Upper lobe of right lung (tissue), 1 donor: ENCODE data around the gene GCC1. TPM values are rescaled to one million over a fixed set of nuclear protein-coding genes. Genes with fewer than 3 reads are reported as not detected.

Experiments used
- ATAC-seq: fragments of 200-7000 bp; cut with Tn5 transposase; one replicate; pipeline ENCODE4 v1.9.1; 2020; ENCODE audit warnings: mild to moderate bottlenecking, moderate library complexity
- DNase-seq: peaks from one replicate; pipeline ENCODE4 v3.0.0-alpha.2; 2020
- H3K27ac ChIP-seq: fragments of 200-600 bp; one replicate; pipeline ENCODE4 v1.8.0; 2022
- H3K27me3 ChIP-seq: fragments of 200-600 bp; one replicate; pipeline ENCODE4 v1.8.0; 2022; ENCODE audit warnings: mild to moderate bottlenecking
- H3K36me3 ChIP-seq: fragments of 200-600 bp; one replicate; pipeline ENCODE4 v1.8.0; 2022
- H3K4me1 ChIP-seq: fragments of 200-600 bp; one replicate; pipeline ENCODE4 v1.8.0; 2022
- H3K4me3 ChIP-seq: fragments of 200-600 bp; one replicate; pipeline ENCODE4 v1.8.0; 2022; ENCODE audit warnings: mild to moderate bottlenecking
- H3K9me3 ChIP-seq: fragments of 200-600 bp; one replicate; pipeline ENCODE4 v1.8.0; 2022
- intact Hi-C: fragments of 100-400 bp; cut with DNase I; formaldehyde crosslinking; loops from one replicate; pipeline ENCODE4 v1.11.0; 2022
- total RNA-seq: library from RNA; stranded (reverse); fragmentation: NEBNext Ultra II Directional; extraction: Animal tissue kit (Norgen Biotek cat#: 25700); gene quantifications from one replicate; pipeline ENCODE4 v1.2.1, GENCODE V29; 2021
- TF ChIP-seq, protein P1 (sequence below): fragments of 200-600 bp; IDR thresholded peaks from one replicate; pipeline ENCODE4 v1.8.0; 2022; ENCODE audit warnings: antibody characterized with exemption
- donor health status: DM: no; HTN: yes; CAD: no; lungs with severe emphysema.

The GCC1 gene
- total RNA-seq, 1 donor from 2014 or later = 18.1 TPM

GRCh38 chr7:127582361-127582760 is 3.0 kb downstream of the GCC1 start:
- intact Hi-C loops = no loop called here
- Histone ChIP-seq H3K27ac (no peak overlapping the region), H3K27me3 (no peaks in the 10 kb centered on the region), H3K36me3 (peaks cover 37% of the 10 kb centered on the region), H3K4me3 (no peak overlapping the region), H3K4me1 (peaks cover 39% of the 10 kb centered on the region), H3K9me3 (no peaks in the 10 kb centered on the region)
- ATAC-seq = no peak
- TF ChIP-seq, protein P1, sequence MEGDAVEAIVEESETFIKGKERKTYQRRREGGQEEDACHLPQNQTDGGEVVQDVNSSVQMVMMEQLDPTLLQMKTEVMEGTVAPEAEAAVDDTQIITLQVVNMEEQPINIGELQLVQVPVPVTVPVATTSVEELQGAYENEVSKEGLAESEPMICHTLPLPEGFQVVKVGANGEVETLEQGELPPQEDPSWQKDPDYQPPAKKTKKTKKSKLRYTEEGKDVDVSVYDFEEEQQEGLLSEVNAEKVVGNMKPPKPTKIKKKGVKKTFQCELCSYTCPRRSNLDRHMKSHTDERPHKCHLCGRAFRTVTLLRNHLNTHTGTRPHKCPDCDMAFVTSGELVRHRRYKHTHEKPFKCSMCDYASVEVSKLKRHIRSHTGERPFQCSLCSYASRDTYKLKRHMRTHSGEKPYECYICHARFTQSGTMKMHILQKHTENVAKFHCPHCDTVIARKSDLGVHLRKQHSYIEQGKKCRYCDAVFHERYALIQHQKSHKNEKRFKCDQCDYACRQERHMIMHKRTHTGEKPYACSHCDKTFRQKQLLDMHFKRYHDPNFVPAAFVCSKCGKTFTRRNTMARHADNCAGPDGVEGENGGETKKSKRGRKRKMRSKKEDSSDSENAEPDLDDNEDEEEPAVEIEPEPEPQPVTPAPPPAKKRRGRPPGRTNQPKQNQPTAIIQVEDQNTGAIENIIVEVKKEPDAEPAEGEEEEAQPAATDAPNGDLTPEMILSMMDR = no peak
- no peak for DNase-seq

DNA sequence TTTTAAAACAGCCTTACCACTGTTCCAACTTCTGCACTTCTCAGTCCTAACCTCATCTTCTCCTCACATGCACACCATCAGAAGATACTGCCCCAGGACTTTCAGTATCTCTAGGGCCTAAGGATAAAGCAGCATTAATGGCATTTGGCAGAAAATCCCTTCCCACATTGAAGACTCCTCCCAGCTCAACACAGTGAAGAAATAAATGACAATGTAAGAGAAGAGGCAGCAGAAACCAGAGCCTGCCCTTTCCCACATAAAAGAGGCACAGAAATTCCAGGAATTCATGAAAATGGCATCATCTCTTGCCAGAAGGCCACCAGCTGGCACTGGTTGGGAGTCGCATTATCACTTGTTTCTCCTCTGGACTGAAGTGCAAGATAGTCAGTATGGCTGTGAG is 3.7 kb downstream of the GCC1 start:
- peaks cover 38% of the 10 kb centered on the region for H3K4me1 ChIP-seq
- no peak overlapping the region for H3K27ac ChIP-seq
- TF ChIP-seq, protein P1 = no peak
- no peak overlapping the region for H3K4me3 ChIP-seq
- ATAC-seq = no peak
- H3K9me3 ChIP-seq = no peaks in the 10 kb centered on the region
- intact Hi-C loops = no loop called here
- H3K36me3 ChIP-seq = peaks cover 37% of the 10 kb centered on the region
- no peak for DNase-seq
- H3K27me3 ChIP-seq = no peaks in the 10 kb centered on the region

DNA sequence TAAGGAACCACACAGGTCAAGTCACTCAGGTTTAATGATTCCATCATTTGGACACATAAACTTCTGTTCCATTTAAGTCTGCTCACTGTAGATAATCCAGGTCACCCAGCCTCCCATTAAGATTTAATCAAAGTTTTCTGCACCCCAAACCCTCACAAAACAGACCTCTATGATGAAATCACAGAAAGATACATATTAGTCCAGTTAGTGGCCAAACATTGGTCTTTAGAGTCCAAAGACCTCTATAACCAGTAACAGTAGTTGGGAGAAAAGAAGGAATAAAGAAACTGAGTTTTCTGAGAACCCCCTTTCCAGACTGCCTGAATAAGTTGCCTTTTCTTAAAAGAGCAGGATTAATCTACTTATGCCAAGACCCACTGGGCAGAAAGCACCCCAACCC is 4.8 kb downstream of the GCC1 start:
- peaks cover 37% of the 10 kb centered on the region for H3K36me3 ChIP-seq
- no peak for ATAC-seq
- no peaks in the 10 kb centered on the region for H3K27me3 ChIP-seq
- TF ChIP-seq, protein P1 = no peak
- H3K4me1 ChIP-seq = peaks cover 35% of the 10 kb centered on the region
- DNase-seq = no peak
- H3K4me3 ChIP-seq = no peak overlapping the region
- intact Hi-C loops = no loop called here
- no peaks in the 10 kb centered on the region for H3K9me3 ChIP-seq
- H3K27ac ChIP-seq = no peak overlapping the region

DNA sequence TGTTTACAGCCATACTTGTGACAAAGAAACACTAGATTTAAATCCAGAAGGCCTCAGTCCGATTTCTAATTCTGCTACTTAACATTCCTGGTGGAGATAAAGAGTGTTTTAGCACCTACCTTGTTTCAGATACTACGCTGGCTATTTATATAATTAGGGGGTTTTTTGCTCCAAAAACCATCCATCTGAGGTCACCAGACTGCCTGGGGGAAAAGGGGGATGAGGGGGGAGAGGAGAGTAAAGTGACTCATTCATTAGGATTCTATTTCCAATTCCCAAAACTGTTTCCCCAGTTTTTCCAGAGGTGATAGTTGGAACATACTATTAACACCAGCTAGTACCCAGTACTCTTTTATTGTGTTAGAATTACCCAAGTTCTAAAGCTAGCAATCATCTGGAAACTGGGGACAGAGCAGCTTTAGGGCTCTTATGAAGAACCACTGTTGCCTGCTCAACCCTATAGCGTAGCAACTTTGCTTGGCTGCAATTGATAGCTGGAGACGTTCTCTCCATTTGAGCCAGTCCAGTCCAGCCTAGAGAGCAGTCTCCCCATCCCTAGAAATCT is 6.6 kb downstream of the GCC1 start:
- H3K9me3 ChIP-seq = no peaks in the 10 kb centered on the region
- H3K4me1 ChIP-seq = peaks cover 24% of the 10 kb centered on the region
- ATAC-seq (no peak), DNase-seq (no peak)
- intact Hi-C loops = no loop called here
- no peaks in the 10 kb centered on the region for H3K27me3 ChIP-seq
- no peak overlapping the region for H3K27ac ChIP-seq
- H3K4me3 ChIP-seq = no peak overlapping the region
- peaks cover 37% of the 10 kb centered on the region for H3K36me3 ChIP-seq
- TF ChIP-seq, protein P1 = no peak

GRCh38 chr7:127578036-127578684 is 7.2 kb downstream of the GCC1 start:
- H3K27me3 ChIP-seq = no peaks in the 10 kb centered on the region
- ATAC-seq (no peak), DNase-seq (no peak)
- TF ChIP-seq, protein P1 = no peak
- H3K27ac ChIP-seq = no peak overlapping the region
- intact Hi-C loops = no loop called here
- peaks cover 18% of the 10 kb centered on the region for H3K4me1 ChIP-seq
- H3K4me3 ChIP-seq = no peak overlapping the region
- peaks cover 36% of the 10 kb centered on the region for H3K36me3 ChIP-seq
- H3K9me3 ChIP-seq = no peaks in the 10 kb centered on the region
